Rectal smooth muscle tissue (tissue), 1 donor: ENCODE data around the gene GRAP2.
"Not testable (repeated sequence)": the region's sequence is repeated elsewhere in the genome, so short reads cannot be mapped to it uniquely, and the experiment has no call there.

ENCODE experiments used
- H3K27ac ChIP-seq: one replicate; pipeline ENCODE4 v1.7.0; 2013; ENCODE audit warnings: low read depth, low read length, inconsistent platforms
- H3K27me3 ChIP-seq: one replicate; pipeline ENCODE4 v1.7.0; 2013; ENCODE audit warnings: low read length; ENCODE audit not compliant: control insufficient read depth, insufficient read depth
- H3K36me3 ChIP-seq: one replicate; pipeline ENCODE4 v1.7.0; 2013; ENCODE audit warnings: low read length; ENCODE audit not compliant: control insufficient read depth, insufficient read depth
- H3K4me1 ChIP-seq: one replicate; pipeline ENCODE4 v1.7.0; 2013; ENCODE audit warnings: low read length; ENCODE audit not compliant: control insufficient read depth, insufficient read depth
- H3K4me3 ChIP-seq: one replicate; pipeline ENCODE4 v1.7.0; 2013; ENCODE audit warnings: low read length
- H3K9ac ChIP-seq: one replicate; pipeline ENCODE4 v1.7.0; 2013; ENCODE audit warnings: low read length

The GRAP2 gene

DNA sequence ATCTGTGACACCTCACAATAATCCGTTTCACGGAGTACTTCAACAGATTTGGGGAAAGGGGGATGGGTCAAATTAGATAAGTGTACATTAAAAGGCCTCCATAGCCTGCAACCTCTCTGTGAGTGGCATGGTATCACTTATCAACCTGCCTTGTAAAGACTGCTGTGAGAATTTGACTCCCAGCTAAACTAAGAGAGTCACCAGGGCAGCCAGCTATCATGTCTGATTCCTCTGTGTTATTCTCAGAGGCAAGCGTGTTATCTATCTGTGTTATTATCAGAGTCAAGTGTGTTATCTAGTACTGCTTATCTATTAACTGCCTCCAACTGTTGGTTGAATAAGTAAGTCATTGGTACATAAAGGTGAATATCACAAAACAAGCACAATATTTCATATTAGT lies 89.8 kb downstream of the GRAP2 start:
- no peak overlapping the region for H3K27ac ChIP-seq
- no peak overlapping the region for H3K9ac ChIP-seq
- H3K4me1 ChIP-seq = no peaks in the 10 kb centered on the region
- peaks cover 1% of the 10 kb centered on the region for H3K27me3 ChIP-seq
- no peak overlapping the region for H3K4me3 ChIP-seq
- H3K36me3 ChIP-seq = no peaks in the 10 kb centered on the region

DNA sequence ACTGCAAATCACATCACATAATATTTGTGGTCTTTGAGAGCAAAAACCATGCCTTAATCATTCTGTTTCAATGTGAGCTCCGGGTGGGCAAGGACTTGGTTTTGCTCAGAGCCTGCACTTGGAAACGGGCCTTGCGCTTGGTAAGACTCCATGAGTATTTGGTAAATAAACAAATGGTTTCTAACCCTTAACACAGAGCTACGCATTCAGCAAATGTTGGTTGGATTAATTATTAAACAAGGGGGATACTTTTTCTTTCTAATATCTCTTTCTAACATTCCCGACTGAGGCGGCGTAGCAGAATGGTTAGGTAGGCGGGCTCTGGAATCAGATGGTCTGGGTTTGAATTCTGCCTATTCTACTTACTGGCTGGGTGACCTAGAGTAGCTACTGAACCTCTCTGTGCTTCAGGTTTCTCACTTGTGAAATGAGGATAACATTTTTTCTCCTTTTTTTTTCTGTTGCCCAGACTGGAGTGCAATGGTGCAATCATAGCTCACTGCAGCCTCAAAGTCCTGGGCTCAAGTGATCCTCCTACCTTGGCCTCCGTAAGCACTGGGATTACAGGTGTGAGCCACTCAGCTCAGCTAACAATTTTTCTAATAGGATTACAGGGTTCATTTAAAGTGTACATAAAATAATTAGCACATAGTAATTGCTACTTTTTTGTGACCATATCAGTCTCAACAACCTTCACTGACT lies 90.4 kb downstream of the GRAP2 start:
- peaks cover 4% of the 10 kb centered on the region for H3K27me3 ChIP-seq
- no peak overlapping the region for H3K4me3 ChIP-seq
- no peak overlapping the region for H3K9ac ChIP-seq
- H3K4me1 ChIP-seq = no peaks in the 10 kb centered on the region
- H3K27ac ChIP-seq = no peak overlapping the region
- no peaks in the 10 kb centered on the region for H3K36me3 ChIP-seq

DNA sequence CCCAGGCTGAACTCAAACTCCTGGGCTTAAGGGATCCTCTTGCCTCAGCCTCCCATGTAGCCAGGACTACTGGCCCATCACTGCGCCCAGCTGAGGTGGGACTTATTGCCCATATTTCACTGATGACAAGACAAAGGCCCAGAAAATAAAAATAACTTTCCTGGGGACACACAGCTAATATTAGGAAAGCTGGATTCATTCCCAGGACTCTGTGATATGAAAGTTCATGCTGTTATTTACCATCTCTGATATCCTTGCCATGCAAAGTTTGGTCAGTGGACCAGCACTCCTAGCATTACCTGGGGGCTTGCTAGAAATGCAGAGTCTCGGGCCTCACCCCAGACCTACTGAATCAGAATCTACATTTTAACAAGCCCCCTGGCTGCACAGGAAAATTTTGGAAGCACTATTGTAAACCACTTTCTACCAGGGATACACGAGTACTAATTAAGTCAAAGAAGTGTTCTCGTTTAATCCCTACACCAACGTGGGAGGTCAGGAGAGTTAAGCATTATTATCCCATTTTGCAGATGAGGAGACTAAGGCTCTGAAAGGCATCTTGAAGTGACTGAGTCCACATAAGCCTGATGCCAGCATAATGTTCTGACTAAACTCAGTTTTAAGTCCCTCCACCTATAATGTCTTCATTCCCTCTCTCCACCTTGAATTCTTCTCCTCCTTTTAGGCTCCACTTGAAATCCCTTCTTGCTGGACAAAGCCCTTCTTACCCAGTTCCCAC lies 91.4 kb downstream of the GRAP2 start:
- Histone ChIP-seq H3K27me3 (peaks cover 4% of the 10 kb centered on the region), H3K27ac (no peak overlapping the region), H3K4me3 (no peak overlapping the region), H3K4me1 (no peaks in the 10 kb centered on the region), H3K36me3 (no peaks in the 10 kb centered on the region), H3K9ac (no peak overlapping the region)

DNA sequence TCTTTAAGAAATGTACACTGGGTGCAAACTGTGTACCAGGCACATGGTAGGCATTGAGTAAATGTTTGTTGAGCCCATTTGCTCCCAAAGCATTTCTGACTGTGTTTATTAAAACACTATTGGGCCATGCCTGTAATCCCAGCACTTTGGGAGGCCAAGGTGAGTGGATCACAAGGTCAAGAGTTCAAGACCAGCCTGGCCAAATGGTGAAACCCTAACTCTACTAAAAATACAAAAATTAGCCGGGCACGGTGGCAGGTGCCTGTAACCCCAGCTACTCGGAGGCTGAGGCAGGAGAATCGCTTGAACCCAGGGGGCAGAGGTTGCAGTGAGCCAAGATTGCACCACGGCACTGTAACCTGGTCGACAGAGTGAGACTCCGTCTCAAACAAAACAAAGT lies 92.0 kb downstream of the GRAP2 start:
- not testable (repeated sequence) for H3K4me1 ChIP-seq, H3K9ac ChIP-seq, H3K36me3 ChIP-seq, H3K27ac ChIP-seq, H3K27me3 ChIP-seq, H3K4me3 ChIP-seq

DNA sequence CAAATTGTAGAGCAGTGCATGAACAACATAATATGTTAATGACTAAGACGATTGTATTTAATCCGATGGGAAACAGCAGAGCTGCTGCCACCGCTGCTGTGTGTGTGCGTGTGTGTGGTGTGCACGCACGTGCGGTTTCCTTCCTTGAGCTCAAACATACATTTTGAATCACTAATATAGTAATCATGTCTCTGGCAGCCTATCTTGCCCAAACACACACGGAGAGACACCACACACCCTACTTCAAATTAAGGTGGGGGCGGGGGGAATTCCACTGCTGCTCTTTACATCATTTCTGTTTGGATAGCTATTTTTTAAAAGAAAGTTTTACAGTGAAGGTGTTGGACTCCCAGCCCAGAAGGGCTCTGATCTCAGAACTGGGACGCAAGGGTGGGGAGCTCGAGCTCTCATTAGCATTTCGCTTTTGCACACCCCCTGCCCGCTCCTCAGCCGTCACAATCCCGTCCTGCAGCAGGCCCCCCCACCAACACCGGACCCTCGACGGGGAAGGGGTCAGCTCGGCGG lies 93.2 kb downstream of the GRAP2 start:
- Histone ChIP-seq H3K4me1 (no peaks in the 10 kb centered on the region), H3K9ac (no peak overlapping the region), H3K4me3 (no peak overlapping the region), H3K27ac (no peak overlapping the region), H3K36me3 (no peaks in the 10 kb centered on the region), H3K27me3 (peaks cover 7% of the 10 kb centered on the region)

DNA sequence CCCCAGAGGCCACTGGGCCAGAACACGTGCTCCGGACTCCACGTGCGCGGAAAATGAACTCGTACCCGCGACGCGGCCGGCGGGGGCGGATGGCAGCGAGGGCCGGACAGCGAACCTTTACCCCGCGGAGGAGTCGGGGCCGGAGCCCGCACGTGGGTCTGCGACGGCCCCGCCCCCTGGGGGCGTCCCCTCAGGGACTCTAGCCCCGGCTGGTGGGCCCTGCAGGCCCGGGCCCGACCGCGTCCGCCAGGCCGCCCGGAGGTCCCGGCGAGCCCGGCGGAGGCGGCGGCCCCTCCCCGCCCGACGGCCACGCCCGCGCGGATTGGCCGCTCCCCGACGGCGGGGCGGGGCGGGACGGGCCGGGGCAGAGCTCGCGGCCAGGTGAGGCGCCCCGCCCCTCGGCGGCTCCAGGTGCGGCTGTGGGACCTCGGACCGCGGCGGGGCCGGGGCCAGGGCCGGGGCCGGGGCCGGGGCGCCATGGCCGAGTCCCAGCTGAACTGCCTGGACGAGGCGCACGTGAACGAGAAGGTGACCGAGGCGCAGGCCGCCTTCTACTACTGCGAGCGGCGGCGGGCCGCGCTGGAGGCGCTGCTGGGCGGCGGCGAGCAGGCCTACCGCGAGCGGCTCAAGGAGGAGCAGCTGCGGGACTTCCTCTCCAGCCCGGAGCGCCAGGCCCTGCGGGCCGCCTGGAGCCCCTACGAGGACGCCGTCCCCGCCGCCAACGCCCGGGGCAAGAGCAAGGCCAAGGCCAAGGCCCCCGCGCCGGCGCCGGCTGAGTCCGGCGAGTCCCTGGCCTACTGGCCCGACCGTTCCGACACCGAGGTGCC lies 93.9 kb downstream of the GRAP2 start, which contains the start of gene FAM83F:
Gene FAM83F (plus strand): TSS at position 389 of the 827 bp plus-strand sequence. CDS start 89 bp downstream, at position 478.
- peak within 1 kb of the TSS; percentile 49 for H3K4me3 ChIP-seq
- peaks cover 7% of the 10 kb centered on the region for H3K27me3 ChIP-seq
- H3K36me3 ChIP-seq = no peaks in the 10 kb centered on the region
- no peak within 1 kb of the TSS for H3K27ac ChIP-seq
- H3K9ac ChIP-seq = peak within 1 kb of the TSS; percentile 13
- no peaks in the 10 kb centered on the region for H3K4me1 ChIP-seq

DNA sequence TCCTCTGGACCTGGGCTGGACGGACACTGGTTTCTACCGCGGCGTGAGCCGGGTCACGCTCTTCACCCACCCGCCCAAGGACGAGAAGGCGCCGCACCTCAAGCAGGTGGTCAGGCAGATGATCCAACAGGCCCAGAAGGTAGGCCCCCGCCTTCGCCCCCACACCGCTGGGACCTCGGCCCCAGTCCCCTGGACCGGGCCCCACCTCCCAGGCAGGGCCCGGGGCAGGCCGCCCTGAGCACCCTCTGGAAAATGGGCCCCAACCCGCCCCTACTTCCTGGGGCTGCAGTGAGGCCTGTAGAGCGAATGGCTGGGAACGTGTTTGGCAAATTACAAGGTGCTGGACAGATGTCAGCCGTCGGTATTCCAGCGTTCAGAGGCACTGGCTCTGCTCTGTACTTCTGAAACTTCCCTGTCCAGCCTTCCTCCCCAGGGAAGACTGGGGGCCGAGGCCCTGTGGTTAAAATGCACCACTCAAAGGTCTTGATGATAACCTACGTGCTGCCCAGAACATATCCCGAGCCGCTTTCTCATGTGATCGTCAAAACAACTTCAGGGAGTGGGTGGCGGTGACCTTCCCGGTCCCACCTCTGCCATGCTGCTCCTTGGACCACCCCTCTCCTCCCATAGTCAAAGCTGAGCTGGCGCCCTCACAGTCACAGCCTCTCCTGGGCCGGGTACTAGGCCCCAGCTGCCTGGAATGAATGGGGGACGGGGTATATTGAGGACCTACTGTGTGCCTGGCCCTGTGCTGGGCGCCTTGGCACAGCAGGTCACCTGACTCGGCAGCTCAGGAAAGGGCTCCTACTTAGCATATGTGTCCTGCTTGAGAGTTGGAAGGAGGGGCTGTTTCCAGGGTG lies 94.7 kb downstream of the GRAP2 start:
- H3K36me3 ChIP-seq = no peaks in the 10 kb centered on the region
- peak overlapping the region; percentile 13 for H3K9ac ChIP-seq
- peaks cover 7% of the 10 kb centered on the region for H3K27me3 ChIP-seq
- no peaks in the 10 kb centered on the region for H3K4me1 ChIP-seq
- no peak overlapping the region for H3K27ac ChIP-seq
- peak overlapping the region; percentile 49 for H3K4me3 ChIP-seq

DNA sequence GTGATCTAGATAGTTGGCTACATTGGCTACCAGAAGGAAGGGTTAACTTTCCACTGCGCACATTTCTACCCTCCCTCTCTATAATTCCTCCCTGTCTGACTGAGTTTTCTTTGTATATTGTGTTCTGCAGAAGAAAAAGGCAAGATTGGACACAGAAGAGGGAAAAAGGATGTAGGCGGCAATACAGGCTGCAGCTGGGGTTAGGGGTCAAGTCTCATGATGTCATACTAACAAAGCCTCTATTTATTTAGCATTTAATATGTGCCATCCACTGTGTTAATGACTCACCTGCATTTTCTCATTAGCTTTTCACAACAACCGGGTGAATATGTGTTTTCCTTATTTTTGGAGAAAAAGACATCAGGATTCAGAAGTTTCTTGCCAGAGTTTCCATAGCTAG lies 95.8 kb downstream of the GRAP2 start:
- Histone ChIP-seq H3K36me3 (no peaks in the 10 kb centered on the region), H3K4me3 (no peak overlapping the region), H3K4me1 (no peaks in the 10 kb centered on the region), H3K27ac (no peak overlapping the region), H3K27me3 (peaks cover 7% of the 10 kb centered on the region), H3K9ac (no peak overlapping the region)

DNA sequence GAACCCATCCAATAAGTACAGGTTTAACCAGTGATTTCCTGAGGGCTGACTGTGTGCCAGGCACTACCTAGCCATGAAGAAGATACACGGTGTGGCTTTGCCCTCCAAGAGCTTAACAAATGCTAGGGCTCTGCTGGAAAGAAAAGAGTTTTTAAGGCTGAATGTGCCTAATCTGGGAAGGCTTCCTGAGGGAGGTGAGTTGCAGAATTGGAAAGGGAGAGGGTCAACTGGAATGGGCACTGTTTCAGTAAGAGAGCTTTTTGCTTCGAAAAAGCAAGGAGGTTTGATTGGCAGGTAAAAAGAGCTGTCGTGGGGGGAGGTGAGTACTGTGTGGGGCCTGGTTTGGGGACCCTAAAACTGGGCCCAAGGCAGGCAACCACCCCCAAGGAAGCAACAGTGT lies 96.5 kb downstream of the GRAP2 start:
- no peaks in the 10 kb centered on the region for H3K36me3 ChIP-seq
- no peak overlapping the region for H3K27ac ChIP-seq
- no peak overlapping the region for H3K9ac ChIP-seq
- no peak overlapping the region for H3K4me3 ChIP-seq
- H3K27me3 ChIP-seq = peaks cover 7% of the 10 kb centered on the region
- no peaks in the 10 kb centered on the region for H3K4me1 ChIP-seq

DNA sequence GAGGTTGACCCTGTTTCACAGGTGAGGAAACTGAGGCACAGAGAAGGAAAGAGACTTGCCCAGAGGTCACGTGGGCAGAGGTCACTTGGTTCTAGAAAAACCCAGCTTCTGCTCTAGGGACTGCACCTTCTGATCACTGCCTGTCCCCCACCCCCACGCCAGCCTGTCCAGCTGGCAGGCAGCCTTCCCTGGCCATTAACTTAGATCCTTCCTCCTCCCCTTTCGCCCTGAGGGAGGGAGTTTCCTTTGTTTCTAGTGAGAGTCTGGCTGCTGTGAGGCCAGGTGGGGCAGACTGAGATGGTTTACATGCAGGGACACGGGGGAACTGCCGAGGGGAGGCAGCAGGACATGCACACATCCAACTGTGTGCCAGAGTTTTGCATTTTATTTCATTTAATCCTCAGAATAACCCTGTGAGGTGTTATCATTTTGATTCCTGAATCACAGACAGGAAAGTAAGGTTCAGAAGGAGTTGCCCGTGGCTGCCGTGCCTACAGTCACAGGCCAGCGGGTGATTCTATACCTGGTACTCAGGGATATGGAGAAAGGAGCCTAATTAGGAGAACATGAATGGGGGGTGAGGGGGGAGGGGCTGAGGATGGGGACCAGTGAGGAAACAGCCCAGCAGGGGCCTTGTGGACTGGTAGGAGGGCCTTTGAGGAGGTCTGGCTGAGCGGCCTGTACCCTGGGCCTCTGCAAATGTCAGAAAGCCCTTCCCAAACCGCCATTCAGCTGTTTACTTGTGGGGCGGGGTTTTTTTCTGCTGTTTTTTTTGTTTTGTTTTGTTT lies 97.2 kb downstream of the GRAP2 start:
- Histone ChIP-seq H3K27ac (no peak overlapping the region), H3K4me1 (no peaks in the 10 kb centered on the region), H3K4me3 (no peak overlapping the region), H3K36me3 (no peaks in the 10 kb centered on the region), H3K9ac (no peak overlapping the region), H3K27me3 (peaks cover 7% of the 10 kb centered on the region)

DNA sequence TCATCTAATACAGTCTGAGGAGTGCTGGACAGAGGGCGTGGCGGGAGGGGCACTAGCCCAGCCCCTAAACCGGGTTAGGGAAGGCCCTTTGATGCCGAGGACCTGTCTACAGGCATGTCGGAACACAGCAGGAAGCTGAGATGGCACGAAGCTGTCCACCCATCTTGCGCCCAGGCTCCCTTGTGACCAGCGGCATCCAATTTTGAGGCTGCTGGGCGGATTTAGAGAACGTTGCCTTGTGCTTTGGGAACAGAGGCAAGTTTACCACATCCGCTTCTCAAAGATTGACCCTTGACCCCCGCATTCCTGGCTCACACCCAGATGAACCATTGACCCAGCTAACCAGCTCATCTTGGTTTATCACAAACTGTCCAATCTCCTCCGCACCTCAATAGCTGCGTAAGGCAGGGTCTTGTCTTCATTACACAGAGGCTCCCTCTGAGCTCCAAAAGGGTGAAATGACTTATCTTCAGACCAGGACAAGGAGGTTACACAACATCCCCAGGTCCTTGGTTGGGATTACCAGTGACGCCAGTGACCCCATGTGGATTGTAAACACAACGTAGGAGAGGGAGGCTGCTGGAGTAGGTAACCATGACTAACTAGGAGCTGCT lies 98.4 kb downstream of the GRAP2 start:
- Histone ChIP-seq H3K4me3 (no peak overlapping the region), H3K27ac (no peak overlapping the region), H3K9ac (no peak overlapping the region), H3K4me1 (no peaks in the 10 kb centered on the region), H3K36me3 (no peaks in the 10 kb centered on the region), H3K27me3 (peaks cover 7% of the 10 kb centered on the region)
